T-helper 1 cell (primary cell): Measurements from ENCODE around the gene KIRREL3.

Source experiments
- DNase-seq, 5 donors: peaks; one replicate each; pipeline ENCODE4 v3.0.0-alpha.2; 2012 to 2020

The KIRREL3 gene

GRCh38 chr11:126658306-126659056 is 342.1 kb downstream of the KIRREL3 start:
- no peak for DNase-seq

DNA sequence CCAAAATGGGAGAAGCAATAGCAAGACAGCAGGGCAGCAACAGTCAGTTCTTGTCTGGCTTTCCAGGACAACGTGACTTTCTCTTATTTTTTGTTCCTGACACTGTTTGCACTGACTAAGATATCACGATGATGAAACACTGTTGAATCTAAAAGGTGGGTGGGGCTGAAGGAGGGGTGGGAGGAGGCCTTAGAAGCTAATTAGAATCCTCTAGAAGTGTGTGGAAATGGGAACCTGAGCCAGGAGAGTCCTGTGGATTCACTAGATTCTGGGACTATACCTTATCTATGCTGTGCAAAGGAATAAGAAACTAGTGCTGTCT is 344.8 kb downstream of the KIRREL3 start:
- no peak for DNase-seq

- DNase-seq, result no peak
Observed at GRCh38 chr11:126654886-126655806, 345.4 kb downstream of the KIRREL3 start.

GRCh38 chr11:126653040-126653439 is 347.5 kb downstream of the KIRREL3 start:
- no peak for DNase-seq

GRCh38 chr11:126647735-126648134 is 352.8 kb downstream of the KIRREL3 start:
- no peak for DNase-seq

GRCh38 chr11:126646701-126647557 is 353.6 kb downstream of the KIRREL3 start:
- no peak for DNase-seq

- DNase-seq, result no peak
Observed at GRCh38 chr11:126645186-126645585, 355.4 kb downstream of the KIRREL3 start.

DNA sequence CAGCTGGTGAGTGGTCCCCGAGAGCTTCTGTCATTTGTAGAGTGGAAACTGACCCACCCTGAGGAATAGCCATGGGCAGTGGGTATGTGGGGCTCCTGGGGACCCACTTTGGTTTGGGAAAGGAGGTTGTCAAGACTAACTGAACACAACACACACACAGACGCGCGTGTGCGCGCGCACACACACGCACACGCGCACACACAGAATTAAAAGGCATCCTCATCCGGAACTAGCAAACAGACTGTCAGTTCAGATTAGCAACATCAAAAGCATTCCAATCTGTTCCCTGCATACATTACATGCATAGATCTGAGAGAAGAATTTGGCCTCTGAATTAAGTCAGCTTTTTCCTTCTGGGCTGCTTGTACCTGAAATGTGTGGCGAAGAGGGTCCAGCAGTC is 360.4 kb downstream of the KIRREL3 start:
- no peak for DNase-seq

- DNase-seq, result no peak
Observed at GRCh38 chr11:126639692-126640091, 360.9 kb downstream of the KIRREL3 start.

- DNase-seq, result no peak
Observed at GRCh38 chr11:126638648-126639047, 361.9 kb downstream of the KIRREL3 start.

GRCh38 chr11:126637795-126638175 is 362.8 kb downstream of the KIRREL3 start:
- no peak for DNase-seq

- no peak for DNase-seq
Observed at GRCh38 chr11:126636911-126637794, 363.4 kb downstream of the KIRREL3 start.

DNA sequence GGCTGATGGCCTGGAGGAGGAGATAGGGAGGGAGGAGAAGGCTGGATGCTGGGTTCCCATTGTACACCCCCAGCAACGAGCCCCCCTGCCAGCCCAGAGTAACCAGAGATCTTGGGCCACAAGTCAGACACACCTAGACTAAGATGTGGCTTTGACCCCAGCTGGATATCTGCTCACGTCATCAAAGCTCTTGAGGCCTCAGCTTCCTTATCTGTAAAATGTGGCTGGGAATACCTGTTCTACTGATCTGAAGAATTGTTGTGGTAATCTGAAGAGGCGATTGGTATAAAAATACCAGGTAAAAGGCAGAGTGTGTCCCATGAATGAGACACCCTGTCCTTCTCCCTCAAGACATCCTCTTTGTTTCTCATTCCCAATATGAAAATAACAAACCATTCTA is 365.1 kb downstream of the KIRREL3 start:
- no peak for DNase-seq

- no peak for DNase-seq
Observed at GRCh38 chr11:126634963-126635362, 365.6 kb downstream of the KIRREL3 start.

GRCh38 chr11:126633330-126633729 is 367.2 kb downstream of the KIRREL3 start:
- DNase-seq, result no peak

GRCh38 chr11:126630893-126631798 is 369.4 kb downstream of the KIRREL3 start:
- no peak for DNase-seq

DNA sequence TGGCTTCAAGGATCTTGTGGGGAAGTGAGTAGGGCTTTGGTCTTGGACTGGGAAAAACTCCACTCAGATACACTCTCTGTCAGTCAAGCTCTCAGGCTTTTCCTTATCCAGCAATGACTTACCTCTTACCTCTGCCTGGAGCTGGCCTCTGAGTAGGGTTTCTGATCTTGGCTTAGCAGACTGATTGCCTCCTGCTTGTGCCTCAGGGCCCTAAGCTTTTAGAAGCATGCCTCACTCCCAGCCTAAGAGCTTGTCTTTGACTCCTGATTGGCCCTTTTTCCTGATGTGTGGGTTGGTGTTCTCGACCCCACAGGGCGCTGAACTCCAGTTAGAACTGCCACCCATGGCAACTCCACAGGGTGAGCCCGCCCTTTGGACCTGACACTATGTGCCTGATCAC is 370.1 kb downstream of the KIRREL3 start:
- DNase-seq, result no peak

GRCh38 chr11:126628790-126629621 is 371.6 kb downstream of the KIRREL3 start:
- DNase-seq, result no peak

DNA sequence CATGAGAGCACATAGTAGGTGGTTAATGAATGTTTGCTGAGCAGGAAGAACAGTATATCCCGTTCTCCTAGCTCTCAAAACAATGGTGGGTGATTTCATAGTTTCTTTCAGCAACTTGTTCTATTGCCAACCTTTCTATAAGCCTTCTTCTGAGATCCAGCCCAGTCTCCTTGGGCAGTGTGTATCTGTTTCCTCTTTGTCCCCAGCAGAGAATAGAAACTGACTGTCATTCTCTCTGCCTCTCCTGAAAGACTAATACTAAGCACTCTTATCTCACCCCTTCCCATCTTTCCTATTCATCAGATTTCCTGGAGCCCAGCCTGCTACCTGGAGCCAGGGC is 372.1 kb downstream of the KIRREL3 start:
- DNase-seq, result no peak

- DNase-seq, result no peak
Observed at GRCh38 chr11:126627421-126627820, 373.1 kb downstream of the KIRREL3 start.
